Liver (tissue), 9 donors: ENCODE results near the gene ANXA9. TPM values are rescaled to one million over a fixed set of nuclear protein-coding genes. Genes with fewer than 3 reads are reported as not detected.

Experiments used
- DNase-seq: peaks from one replicate; pipeline ENCODE4 v3.0.0-alpha.2; 2017; ENCODE audit warnings: low spot score
- H3K27ac ChIP-seq, 2 donors: one replicate each; pipeline ENCODE4 v1.7.0; 2013; ENCODE audit warnings: inconsistent platforms in 2 of 2, low read length in 2 of 2, control low read depth in 1 of 2, low read depth in 1 of 2, mild to moderate bottlenecking in 1 of 2
- H3K27me3 ChIP-seq, 4 donors: one replicate each; pipeline versions ENCODE4 v1.6.1 to v1.7.0; 2013; ENCODE audit warnings: low read length in 3 of 4, inconsistent platforms in 1 of 4, mild to moderate bottlenecking in 1 of 4, moderate library complexity in 1 of 4; ENCODE audit not compliant: control insufficient read depth in 4 of 4, insufficient read depth in 4 of 4
- H3K36me3 ChIP-seq, 4 donors: one replicate each; pipeline versions ENCODE4 v1.6.1 to v1.7.0; 2013; ENCODE audit warnings: low read length in 3 of 4, mild to moderate bottlenecking in 3 of 4, low read depth in 1 of 4, moderate library complexity in 1 of 4; ENCODE audit not compliant: control insufficient read depth in 4 of 4, insufficient read depth in 3 of 4
- H3K4me1 ChIP-seq, 4 donors: one replicate each; pipeline versions ENCODE4 v1.6.1 to v1.7.0; 2013; ENCODE audit warnings: low read length in 3 of 4, mild to moderate bottlenecking in 3 of 4, moderate library complexity in 1 of 4; ENCODE audit not compliant: control insufficient read depth in 4 of 4, insufficient read depth in 4 of 4
- H3K4me3 ChIP-seq, 3 donors: one replicate each; pipeline versions ENCODE4 v1.6.1 to v1.7.0; 2013; ENCODE audit warnings: low read length in 3 of 3, control low read depth in 1 of 3, low read depth in 1 of 3, mild to moderate bottlenecking in 1 of 3
- H3K9ac ChIP-seq, 2 donors: one replicate each; pipeline ENCODE4 v1.7.0; 2013; ENCODE audit warnings: low read length in 2 of 2, mild to moderate bottlenecking in 2 of 2, moderate library complexity in 2 of 2, control low read depth in 1 of 2, low read depth in 1 of 2
- H3K9me3 ChIP-seq, 4 donors: one replicate each; pipeline versions ENCODE4 v1.6.1 to v1.7.0; 2013; ENCODE audit warnings: low read length in 3 of 4; ENCODE audit not compliant: control insufficient read depth in 4 of 4
- CTCF ChIP-seq: fragments of 150-350 bp; IDR thresholded peaks from 2 replicates; pipeline ENCODE4 v1.5.1; 2017; ENCODE audit warnings: improper control_type of control experiment, low read depth, low read length; ENCODE audit not compliant: missing input control
- FOXA1 ChIP-seq: IDR thresholded peaks from 2 replicates; pipeline ENCODE4 v1.6.1; 2016; ENCODE audit warnings: antibody characterized with exemption
- FOXA2 ChIP-seq: IDR thresholded peaks from 2 replicates; pipeline ENCODE4 v1.6.1; 2016; ENCODE audit warnings: antibody characterized with exemption
- GABPA ChIP-seq, 2 donors: IDR thresholded peaks in 1 of 2; conservative IDR thresholded peaks in 1 of 2; 2 replicates each; pipeline ENCODE4 v1.6.1; 2016; ENCODE audit warnings: antibody characterized with exemption in 2 of 2, mild to moderate bottlenecking in 1 of 2, moderate library complexity in 1 of 2
- HNF4A ChIP-seq, 2 donors: conservative IDR thresholded peaks; 2 replicates each; pipeline ENCODE4 v1.6.1; 2016; ENCODE audit warnings: antibody characterized with exemption in 2 of 2, mild to moderate bottlenecking in 2 of 2
- HNF4G ChIP-seq: IDR thresholded peaks from 2 replicates; pipeline ENCODE4 v1.6.1; 2016; ENCODE audit warnings: antibody characterized with exemption
- JUND ChIP-seq, 2 donors: IDR thresholded peaks; 2 replicates each; pipeline ENCODE4 v1.6.1; 2016; ENCODE audit warnings: antibody characterized with exemption in 2 of 2
- NR2F2 ChIP-seq: IDR thresholded peaks from 2 replicates; pipeline ENCODE4 v1.6.1; 2016; ENCODE audit warnings: antibody characterized with exemption
- RAD21 ChIP-seq, 2 donors: IDR thresholded peaks; 2 replicates each; pipeline ENCODE4 v1.6.1; 2016; ENCODE audit warnings: antibody characterized with exemption in 2 of 2, mild to moderate bottlenecking in 2 of 2
- REST ChIP-seq: IDR thresholded peaks from 2 replicates; pipeline ENCODE4 v1.6.1; 2016; ENCODE audit warnings: antibody characterized with exemption, mild to moderate bottlenecking
- RXRA ChIP-seq, 2 donors: IDR thresholded peaks; 2 replicates each; pipeline ENCODE4 v1.6.1; 2017 to 2018; ENCODE audit warnings: antibody characterized with exemption in 2 of 2, mild to moderate bottlenecking in 1 of 2
- SP1 ChIP-seq: IDR thresholded peaks from 2 replicates; pipeline ENCODE4 v1.6.1; 2018; ENCODE audit warnings: antibody characterized with exemption, mild to moderate bottlenecking
- TAF1 ChIP-seq: conservative IDR thresholded peaks from 2 replicates; pipeline ENCODE4 v1.6.1; 2016; ENCODE audit warnings: antibody characterized with exemption, mild to moderate bottlenecking
- YY1 ChIP-seq: IDR thresholded peaks from 2 replicates; pipeline ENCODE4 v1.6.1; 2016; ENCODE audit warnings: antibody characterized with exemption, mild to moderate bottlenecking
- WGBS: extraction: QIAGEN DNeasy Blood & Tissue Kit; methylation state at CpG from one replicate; pipeline ENCODE4 v1.1.7; 2013; 5-methylcytosine and 5-hydroxymethylcytosine counted together
- polyA plus RNA-seq, 2 donors: library from polyadenylated mRNA; stranded (reverse) in 1 of 2; unstranded in 1 of 2; fragments of 200-250 nt in 1 of 2; fragments of >200 nt in 1 of 2; fragmentation: Nextera tagmentation in 1 of 2; extraction: Ambion mirVana in 1 of 2; gene quantifications; one replicate each; pipeline versions ENCODE4 v1.2.1 to v1.2.3, GENCODE V29; 2013 to 2015
- total RNA-seq, 2 donors: library from RNA; depleted of rRNA; stranded (reverse); fragments of >200 nt; gene quantifications; one replicate each; pipeline ENCODE4 v1.2.3, GENCODE V29; 2014
- TF ChIP-seq, protein P1 (sequence below): IDR thresholded peaks from 2 replicates; pipeline ENCODE4 v1.6.1; 2016; ENCODE audit warnings: antibody characterized with exemption
- TF ChIP-seq, protein P2 (sequence below): IDR thresholded peaks from 2 replicates; pipeline ENCODE4 v1.6.1; 2016; ENCODE audit warnings: antibody characterized with exemption
- TF ChIP-seq, protein P3 (sequence below): IDR thresholded peaks from 2 replicates; pipeline ENCODE4 v1.6.1; 2016; ENCODE audit warnings: antibody characterized with exemption
- donor health status: healthy.
- donor health status: healthy.
- donor health status: healthy.
- donor health status: healthy.
- donor health status: healthy.

The ANXA9 gene
- total and polyA plus RNA-seq, 4 donors = 7.5 to 24.0 (median 17.0) TPM

DNA sequence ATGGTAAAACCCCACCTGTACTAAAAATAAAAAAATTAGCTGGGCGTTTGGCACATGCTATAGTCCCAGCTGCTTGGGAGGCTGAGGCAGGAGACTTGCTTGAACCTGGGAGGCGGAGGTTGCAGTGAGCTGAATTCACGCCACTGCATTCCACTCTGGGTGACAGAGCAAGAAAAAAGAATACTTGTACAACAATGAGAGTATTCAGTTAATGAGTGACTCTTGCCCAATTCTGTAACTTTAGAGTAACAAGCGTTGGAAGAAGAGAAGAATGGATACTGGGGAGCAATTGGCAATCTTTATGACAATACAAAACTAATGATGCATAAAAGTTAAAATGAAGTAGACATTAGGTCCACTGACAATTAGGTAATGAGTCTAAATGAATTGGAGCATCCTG lies 10.5 kb downstream of the ANXA9 start (continued):
- TF ChIP-seq, protein P1, sequence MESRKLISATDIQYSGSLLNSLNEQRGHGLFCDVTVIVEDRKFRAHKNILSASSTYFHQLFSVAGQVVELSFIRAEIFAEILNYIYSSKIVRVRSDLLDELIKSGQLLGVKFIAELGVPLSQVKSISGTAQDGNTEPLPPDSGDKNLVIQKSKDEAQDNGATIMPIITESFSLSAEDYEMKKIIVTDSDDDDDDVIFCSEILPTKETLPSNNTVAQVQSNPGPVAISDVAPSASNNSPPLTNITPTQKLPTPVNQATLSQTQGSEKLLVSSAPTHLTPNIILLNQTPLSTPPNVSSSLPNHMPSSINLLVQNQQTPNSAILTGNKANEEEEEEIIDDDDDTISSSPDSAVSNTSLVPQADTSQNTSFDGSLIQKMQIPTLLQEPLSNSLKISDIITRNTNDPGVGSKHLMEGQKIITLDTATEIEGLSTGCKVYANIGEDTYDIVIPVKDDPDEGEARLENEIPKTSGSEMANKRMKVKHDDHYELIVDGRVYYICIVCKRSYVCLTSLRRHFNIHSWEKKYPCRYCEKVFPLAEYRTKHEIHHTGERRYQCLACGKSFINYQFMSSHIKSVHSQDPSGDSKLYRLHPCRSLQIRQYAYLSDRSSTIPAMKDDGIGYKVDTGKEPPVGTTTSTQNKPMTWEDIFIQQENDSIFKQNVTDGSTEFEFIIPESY = no peak

- Histone ChIP-seq H3K27ac (no peak overlapping the region), H3K4me3 (no peak overlapping the region), H3K9ac (no peak overlapping the region), H3K4me1 (peaks cover 0 to 4% (median 0%) of the 10 kb centered on the region in 4 donors), H3K27me3 (no peaks in the 10 kb centered on the region), H3K36me3 (peaks cover 6 to 30% (median 24%) of the 10 kb centered on the region in 4 donors), H3K9me3 (no peaks in the 10 kb centered on the region)
- TF ChIP-seq HNF4A (conservative IDR thresholded peaks at IDR 0.05) (no peak), NR2F2 (no peak), GABPA (IDR thresholded peaks at IDR 0.05 in 1 of 2, conservative IDR thresholded peaks at IDR 0.05 in 1 of 2) (no peak), YY1 (no peak), RXRA (IDR thresholded peaks at IDR 0.05) (no peak), FOXA1 (no peak), RAD21 (IDR thresholded peaks at IDR 0.05) (no peak), FOXA2 (no peak), TAF1 (no peak), CTCF (no peak), JUND (IDR thresholded peaks at IDR 0.05) (no peak), REST (no peak), HNF4G (no peak), SP1 (no peak)
- TF ChIP-seq, protein P2, sequence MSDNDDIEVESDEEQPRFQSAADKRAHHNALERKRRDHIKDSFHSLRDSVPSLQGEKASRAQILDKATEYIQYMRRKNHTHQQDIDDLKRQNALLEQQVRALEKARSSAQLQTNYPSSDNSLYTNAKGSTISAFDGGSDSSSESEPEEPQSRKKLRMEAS = no peak
- TF ChIP-seq, protein P3, sequence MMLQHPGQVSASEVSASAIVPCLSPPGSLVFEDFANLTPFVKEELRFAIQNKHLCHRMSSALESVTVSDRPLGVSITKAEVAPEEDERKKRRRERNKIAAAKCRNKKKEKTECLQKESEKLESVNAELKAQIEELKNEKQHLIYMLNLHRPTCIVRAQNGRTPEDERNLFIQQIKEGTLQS = no peak
- WGBS = 82% methylated on average over 3 of the region's 3 CpGs
- DNase-seq = no peak
Observed at GRCh38 chr1:150994248-150994647, 12.2 kb downstream of the ANXA9 start.
